GM19035 (cell line): Measurements from ENCODE around the gene EVC2.

ENCODE experiments used
- ATAC-seq: cut with Tn5 transposase; IDR thresholded peaks from one replicate; pipeline ENCODE4 v1.9.1; 2021; ENCODE audit not compliant: unreplicated experiment

The EVC2 gene

GRCh38 chr4:5572114-5572513 lies 136.2 kb downstream of the EVC2 start:
- ATAC-seq = no peak

- no peak for ATAC-seq
Measured at GRCh38 chr4:5571646-5572045, 136.7 kb downstream of the EVC2 start.

GRCh38 chr4:5569451-5569850 lies 138.9 kb downstream of the EVC2 start:
- ATAC-seq = no peak

- ATAC-seq = no peak
Measured at GRCh38 chr4:5568931-5569330, 139.4 kb downstream of the EVC2 start.

GRCh38 chr4:5568336-5568735 lies 140.0 kb downstream of the EVC2 start:
- no peak for ATAC-seq

GRCh38 chr4:5566991-5567390 lies 141.4 kb downstream of the EVC2 start:
- no peak for ATAC-seq

- ATAC-seq = no peak
Measured at GRCh38 chr4:5566526-5566925, 141.8 kb downstream of the EVC2 start.

- no peak for ATAC-seq
Measured at GRCh38 chr4:5563856-5564255, 144.5 kb downstream of the EVC2 start.

GRCh38 chr4:5562476-5562875 lies 145.9 kb downstream of the EVC2 start:
- no peak for ATAC-seq

- ATAC-seq = no peak
Measured at GRCh38 chr4:5561286-5561685, 147.1 kb downstream of the EVC2 start.

GRCh38 chr4:5558502-5558901 lies 149.9 kb downstream of the EVC2 start:
- no peak for ATAC-seq

GRCh38 chr4:5554376-5554775 lies 154.0 kb downstream of the EVC2 start:
- ATAC-seq = no peak

GRCh38 chr4:5553801-5554200 lies 154.6 kb downstream of the EVC2 start:
- no peak for ATAC-seq

- no peak for ATAC-seq
Measured at GRCh38 chr4:5552451-5552850, 155.9 kb downstream of the EVC2 start.

GRCh38 chr4:5547651-5548249 lies 160.6 kb downstream of the EVC2 start:
- ATAC-seq = no peak

- ATAC-seq = no peak
Measured at GRCh38 chr4:5545271-5545670, 163.1 kb downstream of the EVC2 start.

- ATAC-seq = no peak
Measured at GRCh38 chr4:5544762-5545161, 163.6 kb downstream of the EVC2 start.

GRCh38 chr4:5543681-5544080 lies 164.7 kb downstream of the EVC2 start:
- ATAC-seq = no peak

- ATAC-seq = no peak
Measured at GRCh38 chr4:5541169-5541568, 167.2 kb downstream of the EVC2 start.

GRCh38 chr4:5539584-5539983 lies 168.8 kb downstream of the EVC2 start:
- ATAC-seq = no peak

- no peak for ATAC-seq
Measured at GRCh38 chr4:5532100-5532499, 176.3 kb downstream of the EVC2 start.

GRCh38 chr4:5528031-5528436 lies 180.3 kb downstream of the EVC2 start:
- no peak for ATAC-seq

- ATAC-seq = no peak
Measured at GRCh38 chr4:5527211-5527610, 181.1 kb downstream of the EVC2 start.
